A673 (cell line): Measurements from ENCODE around the gene ZNF503. TPM values are rescaled to one million over a fixed set of nuclear protein-coding genes. Genes with fewer than 3 reads are reported as not detected.

ENCODE experiments used
- BruUV-seq: library from RNA; stranded (reverse); fragments of 400-500 nt; replicated peaks from 2 replicates; lab custom pipeline; 2021; lab: Mats Ljungman, UMichigan
- CTCF ChIA-PET: fragments of 300-600 bp; sonication (Branson Sonifier 250); formaldehyde crosslinking; loops from one replicate; lab custom pipeline; 2022; ENCODE audit warnings: antibody characterized with exemption; lab: Charles Lee
- POLR2A ChIA-PET: fragments of 300-600 bp; sonication (Branson Sonifier 250); formaldehyde crosslinking; loops from one replicate; lab custom pipeline; 2022; ENCODE audit warnings: antibody characterized with exemption; ENCODE audit not compliant: low non-redundant PET; lab: Charles Lee
- DNase-seq: peaks from one replicate; pipeline ENCODE4 v3.0.0-alpha.2; 2015; ENCODE audit warnings: low spot score
- H3K27ac ChIP-seq: fragments of 200-600 bp; sonication (generic); 2 replicates; pipeline ENCODE4 v1.5.1; 2016; ENCODE audit warnings: mixed run types, low read depth, mild to moderate bottlenecking, mixed read lengths, antibody characterized with exemption, low read length; ENCODE audit not compliant: poor library complexity, severe bottlenecking
- H3K27me3 ChIP-seq: fragments of 200-600 bp; sonication (generic); replicated peaks from 2 replicates; pipeline ENCODE4 v1.6.1; 2017; ENCODE audit warnings: mixed run types, low read depth, mild to moderate bottlenecking, mixed read lengths, antibody characterized with exemption, low read length; ENCODE audit not compliant: insufficient read depth, poor library complexity
- H3K36me3 ChIP-seq: fragments of 200-600 bp; sonication (generic); 2 replicates; pipeline ENCODE4 v1.6.1; 2016; ENCODE audit warnings: mixed run types, mild to moderate bottlenecking, mixed read lengths, antibody characterized with exemption, low read length; ENCODE audit not compliant: insufficient read depth, poor library complexity, severe bottlenecking
- H3K4me1 ChIP-seq: fragments of 200-600 bp; sonication (generic); 2 replicates; pipeline ENCODE4 v1.6.1; 2017; ENCODE audit warnings: mixed run types, mild to moderate bottlenecking, mixed read lengths, antibody characterized with exemption, low read length; ENCODE audit not compliant: insufficient read depth, poor library complexity, severe bottlenecking
- H3K4me3 ChIP-seq: fragments of 200-600 bp; sonication (generic); 2 replicates; pipeline ENCODE4 v1.5.1; 2016; ENCODE audit warnings: low read depth, mixed run types, mild to moderate bottlenecking, mixed read lengths, low read length; ENCODE audit not compliant: poor library complexity, severe bottlenecking
- H3K9me3 ChIP-seq: fragments of 200-600 bp; sonication (generic); 2 replicates; pipeline ENCODE4 v1.6.1; 2016; ENCODE audit warnings: mixed run types, low read depth, mild to moderate bottlenecking, mixed read lengths, antibody characterized with exemption, low read length; ENCODE audit not compliant: poor library complexity, severe bottlenecking
- CTCF ChIP-seq: fragments of 300-800, 200-600 bp; sonication (generic); conservative IDR thresholded peaks from 2 replicates; pipeline ENCODE4 v1.5.1; 2017; ENCODE audit warnings: low read depth, mild to moderate bottlenecking, antibody characterized with exemption, low read length, moderate library complexity, mixed read lengths
- EZH2 ChIP-seq: fragments of 200-600 bp; sonication (generic); IDR thresholded peaks from 2 replicates; pipeline ENCODE4 v1.6.1; 2017; ENCODE audit warnings: borderline replicate concordance, low read depth, mild to moderate bottlenecking, mixed read lengths, antibody characterized with exemption, low read length; ENCODE audit not compliant: poor library complexity, severe bottlenecking
- intact Hi-C: fragments of 100-400 bp; cut with micrococcal nuclease; formaldehyde crosslinking; loops from one replicate; pipeline ENCODE4 v1.10.0; 2022; ENCODE audit not compliant: unreplicated experiment
- total RNA-seq: library from RNA; stranded (reverse); gene quantifications from 2 replicates; pipeline ENCODE4 v1.2.3, GENCODE V29; 2021

The ZNF503 gene
- total RNA-seq, 1 experiment from 2014 or later = 1.2 TPM

- Histone ChIP-seq H3K36me3 (no peaks in the 10 kb centered on the region), H3K27ac (no peak overlapping the region), H3K27me3 (peaks cover 61% of the 10 kb centered on the region), H3K9me3 (no peaks in the 10 kb centered on the region), H3K4me3 (no peak overlapping the region), H3K4me1 (no peaks in the 10 kb centered on the region)
- ChIA-PET CTCF (no interaction called here), POLR2A (interaction anchor here (0.6 kb wide), 1 partner anchor 1011 kb away, joined by 3 read pairs; no protein-coding TSS in a partner anchor)
- BruUV-seq = no TSS peak
- no peak for DNase-seq
- intact Hi-C loops = no loop called here
- TF ChIP-seq CTCF (no peak), EZH2 (no peak)
Measured at GRCh38 chr10:75428434-75429158, 27.0 kb upstream of the ZNF503 start.

DNA sequence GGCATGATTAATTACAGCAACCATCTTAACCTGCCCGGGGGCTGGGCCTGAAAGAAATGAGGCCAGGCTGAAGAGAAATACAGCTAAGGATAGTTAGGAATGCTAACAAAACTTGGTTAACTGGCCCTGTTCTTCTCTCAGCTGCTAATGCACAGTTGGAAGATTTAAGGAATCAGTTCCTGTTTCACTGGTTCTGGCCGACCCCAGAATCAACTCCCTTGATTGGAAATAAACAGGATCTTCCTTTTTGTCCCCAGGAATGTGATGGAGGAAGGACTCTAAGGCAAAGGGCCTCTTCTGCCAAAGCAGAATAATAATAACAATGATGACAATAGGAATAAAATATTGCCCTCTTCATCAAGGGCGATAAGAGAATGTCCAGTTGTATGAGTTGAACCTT is 26.4 kb upstream of the ZNF503 start:
- ChIA-PET POLR2A (no interaction called here), CTCF (no interaction called here)
- intact Hi-C loops = no loop called here
- H3K4me3 ChIP-seq = no peak overlapping the region
- BruUV-seq = no TSS peak
- H3K4me1 ChIP-seq = no peaks in the 10 kb centered on the region
- TF ChIP-seq CTCF = no peak
- TF ChIP-seq EZH2 = no peak
- peaks cover 54% of the 10 kb centered on the region for H3K27me3 ChIP-seq
- H3K9me3 ChIP-seq = no peaks in the 10 kb centered on the region
- no peaks in the 10 kb centered on the region for H3K36me3 ChIP-seq
- no peak for DNase-seq
- H3K27ac ChIP-seq = no peak overlapping the region

GRCh38 chr10:75426880-75427279 is 25.3 kb upstream of the ZNF503 start:
- no peaks in the 10 kb centered on the region for H3K4me1 ChIP-seq
- POLR2A ChIA-PET = no interaction called here
- no peak for TF ChIP-seq EZH2
- no peak for TF ChIP-seq CTCF

More at GRCh38 chr10:75426880-75427279, 25.3 kb upstream of the ZNF503 start:
- H3K36me3 ChIP-seq = no peaks in the 10 kb centered on the region
- no peaks in the 10 kb centered on the region for H3K9me3 ChIP-seq
- peaks cover 44% of the 10 kb centered on the region for H3K27me3 ChIP-seq
- no TSS peak for BruUV-seq
- intact Hi-C loops = no loop called here
- H3K27ac ChIP-seq = no peak overlapping the region
- no peak overlapping the region for H3K4me3 ChIP-seq
- no peak for DNase-seq
- CTCF ChIA-PET = no interaction called here
